HG02763 (cell line): Measurements from ENCODE around the gene POLG2.
"Not testable (repeated sequence)": the region's sequence is repeated elsewhere in the genome, so short reads cannot be mapped to it uniquely, and the experiment has no call there.

Source experiments
- ATAC-seq: cut with Tn5 transposase; IDR thresholded peaks from one replicate; pipeline ENCODE4 v1.9.1; 2021; ENCODE audit warnings: mild to moderate bottlenecking, moderate library complexity; ENCODE audit not compliant: unreplicated experiment

POLG2 gene

GRCh38 chr17:64491034-64491860 lies 5.6 kb downstream of the POLG2 start:
- ATAC-seq = no peak

DNA sequence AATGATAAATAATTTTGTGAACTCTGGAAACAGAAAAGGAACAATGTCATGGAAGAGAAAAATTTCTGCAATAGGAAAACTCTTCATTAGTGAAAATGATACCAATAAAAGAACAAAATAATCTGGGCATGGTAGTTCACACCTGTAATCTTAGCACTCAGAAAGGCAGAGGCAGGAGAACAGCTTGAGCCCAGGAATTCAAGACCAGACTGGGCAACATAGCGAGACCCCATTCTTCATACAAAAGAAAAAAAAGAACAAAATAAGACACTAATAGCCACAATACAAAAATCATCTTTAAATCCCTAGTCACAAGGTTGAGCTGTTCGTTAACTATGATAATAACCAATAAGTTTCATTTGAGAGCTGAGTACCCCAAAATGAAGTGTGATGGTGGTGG lies 8.6 kb downstream of the POLG2 start:
- ATAC-seq = no peak

- ATAC-seq = no peak
Observed at GRCh38 chr17:64484380-64484779, 12.5 kb downstream of the POLG2 start.

DNA sequence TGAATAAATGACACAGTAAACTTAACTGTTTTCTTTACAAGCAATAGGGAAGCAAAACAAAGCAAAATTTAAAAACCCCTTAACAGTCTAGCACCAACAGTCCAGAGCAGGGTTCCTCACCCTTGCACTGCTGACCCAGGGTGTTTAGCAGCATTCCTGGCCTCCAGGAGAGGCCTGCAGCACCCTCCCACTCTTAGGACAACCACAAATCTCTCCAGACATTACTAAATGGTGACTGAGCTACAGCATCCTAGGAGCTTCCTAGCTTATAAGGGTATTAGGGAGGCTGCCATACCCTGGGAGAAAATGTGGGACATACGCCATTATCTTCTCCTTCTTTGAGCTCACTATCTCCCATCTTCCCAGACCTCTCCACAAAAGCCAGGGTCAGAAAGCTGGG lies 15.9 kb downstream of the POLG2 start:
- ATAC-seq = no peak

DNA sequence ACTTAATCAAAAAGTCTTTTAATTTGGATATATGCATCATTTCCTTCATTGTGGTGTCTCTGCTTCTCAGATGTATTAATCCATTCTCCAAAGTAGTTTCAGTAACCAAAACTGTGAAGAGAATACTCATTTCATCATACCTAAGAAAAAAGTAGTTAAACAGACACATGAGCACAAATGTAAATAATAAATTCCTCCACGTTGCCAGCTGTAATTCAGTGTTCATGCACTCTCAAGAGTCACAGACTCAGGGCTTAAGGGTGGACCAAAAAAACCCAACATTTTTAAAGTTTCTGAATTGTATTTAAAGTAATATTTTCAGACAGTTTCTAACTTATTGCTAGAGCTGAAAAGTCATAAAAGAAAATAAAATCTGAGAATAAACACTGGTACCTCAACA lies 19.0 kb downstream of the POLG2 start:
- ATAC-seq = no peak

DNA sequence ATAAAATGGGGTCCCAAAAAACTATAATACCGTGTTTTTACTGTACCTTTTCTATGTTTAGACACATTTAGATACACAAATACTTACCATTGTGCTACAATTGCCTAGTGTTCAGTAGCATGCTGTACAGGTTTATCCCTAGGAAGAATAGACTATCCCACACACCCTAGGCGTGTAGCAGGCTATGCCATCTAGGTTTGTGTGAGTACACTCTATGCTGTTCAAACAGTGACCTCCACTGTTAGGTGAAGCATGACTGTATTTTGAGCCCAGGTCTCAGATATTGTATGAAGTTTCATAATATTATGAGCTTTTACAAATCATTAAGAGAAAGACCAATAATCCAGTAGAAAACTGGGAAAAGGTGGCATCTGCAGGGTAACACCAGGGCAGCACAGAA lies 24.3 kb downstream of the POLG2 start:
- ATAC-seq = no peak

- ATAC-seq = no peak
Observed at GRCh38 chr17:64471440-64471839, 25.4 kb downstream of the POLG2 start.

- ATAC-seq = no peak
Observed at GRCh38 chr17:64470625-64471024, 26.2 kb downstream of the POLG2 start.

- ATAC-seq = not testable (repeated sequence)
Observed at GRCh38 chr17:64466834-64467233, 30.0 kb downstream of the POLG2 start.

DNA sequence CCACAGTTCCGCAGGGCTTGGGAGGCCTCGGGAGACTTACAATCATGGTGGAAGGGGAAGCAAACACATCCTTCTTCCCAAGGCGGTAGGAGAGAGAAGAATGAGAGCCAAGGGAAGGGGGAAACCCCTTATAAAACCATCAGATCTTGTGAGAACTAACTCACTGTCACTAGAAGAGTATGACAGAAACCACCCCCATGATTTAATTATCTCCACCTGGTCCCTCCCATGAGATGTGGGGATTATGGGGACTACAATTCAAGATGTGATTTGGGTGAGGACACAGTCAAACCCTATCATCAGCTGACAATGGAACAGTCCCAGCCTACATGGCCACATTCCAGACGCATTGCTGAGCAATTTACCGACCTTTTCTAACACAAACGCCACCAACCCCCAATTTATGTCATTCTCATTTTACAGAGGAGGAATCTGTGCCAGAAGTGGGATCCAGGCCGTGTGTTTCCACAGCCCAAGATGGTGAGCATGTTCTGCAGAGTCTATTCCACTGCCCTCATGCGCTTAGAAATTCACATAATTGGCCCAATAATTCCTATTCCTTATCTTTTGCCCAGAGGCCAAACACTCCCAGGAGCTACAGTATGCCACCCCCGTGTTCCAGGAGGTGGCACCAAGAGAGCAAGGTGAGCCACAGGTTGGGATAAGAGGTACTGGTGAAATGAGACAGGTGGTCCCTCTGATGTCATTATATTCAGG lies 30.7 kb downstream of the POLG2 start:
- no peak for ATAC-seq

DNA sequence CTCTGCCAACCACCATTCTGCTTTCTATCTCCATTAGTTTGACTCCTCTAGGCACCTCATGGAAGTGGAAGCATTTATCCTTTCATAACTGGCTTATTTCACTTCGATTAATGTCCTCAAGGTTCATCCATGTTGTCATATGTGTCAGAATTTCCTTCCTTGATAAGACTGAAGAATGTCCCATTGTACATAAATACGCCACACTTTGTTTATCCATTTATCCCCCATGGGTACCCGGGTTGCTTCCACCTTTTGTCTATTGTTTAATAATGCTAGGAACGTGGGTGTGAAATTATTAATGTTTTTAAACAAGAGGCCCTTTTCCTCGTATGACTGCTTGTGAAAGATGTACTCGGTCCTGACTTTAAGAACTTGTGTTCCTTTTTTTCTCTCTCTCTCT lies 35.1 kb downstream of the POLG2 start:
- ATAC-seq = no peak

DNA sequence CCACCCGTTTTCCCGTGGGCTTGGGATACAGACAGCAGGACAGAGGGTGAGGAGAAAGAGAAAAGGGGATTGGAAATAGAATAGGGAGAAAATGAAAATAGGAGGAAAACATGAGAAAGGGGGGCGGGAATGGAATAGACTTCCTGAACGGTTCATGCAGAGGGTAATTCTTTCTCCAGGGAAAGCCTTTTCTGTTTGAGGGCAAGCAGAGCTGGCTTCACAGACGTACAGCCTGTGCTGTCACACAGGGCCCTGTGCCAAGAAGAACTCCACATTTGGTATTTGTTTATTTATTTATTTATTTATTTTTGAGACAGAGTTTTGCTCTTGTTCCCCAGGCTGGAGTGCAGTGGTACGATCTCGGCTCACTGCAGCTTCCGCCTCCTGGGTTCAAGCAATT lies 35.9 kb downstream of the POLG2 start:
- no peak for ATAC-seq

DNA sequence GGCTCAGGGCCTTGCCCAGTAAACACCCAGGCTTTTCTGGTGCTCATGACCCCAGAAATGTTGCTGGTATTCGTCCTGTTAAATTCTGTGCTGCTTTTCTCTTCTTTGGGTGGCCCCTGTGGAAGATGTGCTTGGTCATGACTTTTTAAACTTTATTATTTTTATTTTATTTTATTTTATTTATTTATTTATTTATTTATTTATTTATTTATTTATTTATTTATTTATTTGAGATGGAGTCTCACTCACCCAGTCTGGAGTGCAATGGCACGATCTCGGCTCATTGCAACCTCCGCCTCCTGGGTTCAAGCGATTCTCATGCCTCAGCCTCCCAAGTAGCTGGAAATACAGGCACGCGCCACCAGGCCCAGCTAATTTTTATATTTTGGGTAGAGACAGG lies 37.0 kb downstream of the POLG2 start:
- not testable (repeated sequence) for ATAC-seq

GRCh38 chr17:64459284-64459747 lies 37.5 kb downstream of the POLG2 start:
- ATAC-seq = no peak

GRCh38 chr17:64458756-64459155 lies 38.1 kb downstream of the POLG2 start:
- ATAC-seq = no peak

GRCh38 chr17:64457156-64457555 lies 39.7 kb downstream of the POLG2 start:
- no peak for ATAC-seq

- no peak for ATAC-seq
Observed at GRCh38 chr17:64455993-64456885, 40.6 kb downstream of the POLG2 start.

DNA sequence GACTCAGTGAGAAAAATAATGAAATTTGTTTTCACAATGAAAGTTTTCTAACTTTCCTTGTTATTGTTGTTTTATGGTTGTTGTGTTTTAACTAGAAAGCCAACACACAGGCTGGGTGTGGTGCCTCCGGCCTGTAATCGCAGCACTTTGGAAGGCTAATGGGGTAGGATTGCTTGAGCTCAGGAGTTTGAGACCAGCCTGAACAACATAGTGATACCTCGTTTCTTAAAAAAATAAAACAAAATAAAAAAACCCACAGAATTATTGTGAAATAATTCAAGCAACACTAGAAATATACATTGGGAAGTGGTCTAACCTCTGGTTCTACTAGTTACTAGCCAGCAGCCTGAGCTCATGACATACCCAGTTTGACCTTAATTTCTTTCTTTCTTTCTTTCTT lies 47.3 kb downstream of the POLG2 start:
- ATAC-seq = no peak

GRCh38 chr17:64448665-64449512 lies 48.0 kb downstream of the POLG2 start, which contains the start of gene MILR1:
MILR1 (plus strand) TSS chr17:64449115; CDS start chr17:64449169, 54 bp downstream.
- ATAC-seq = no peak

- no peak for ATAC-seq
Observed at GRCh38 chr17:64447526-64447925, 49.3 kb downstream of the POLG2 start.
